HepG2 (cell line): ENCODE data around the gene NFE2. TPM values are rescaled to one million over a fixed set of nuclear protein-coding genes. Genes with fewer than 3 reads are reported as not detected.

Experiments used
- CEBPG ChIP-seq: IDR thresholded peaks from 2 replicates; pipeline ENCODE4 v1.6.1; 2016
- EEA1 ChIP-seq: sonication (generic); formaldehyde crosslinking; IDR thresholded peaks from 2 replicates; pipeline ENCODE4 v1.5.1; 2020; ENCODE audit warnings: mild to moderate bottlenecking, missing genetic modification reagents, borderline replicate concordance
- IRX3 ChIP-seq: sonication (generic); formaldehyde crosslinking; IDR thresholded peaks from 2 replicates; pipeline ENCODE4 v1.8.1; 2023; ENCODE audit warnings: mild to moderate bottlenecking, low read depth, missing genetic modification reagents, borderline replicate concordance
- KDM5B ChIP-seq: sonication (generic); formaldehyde crosslinking; IDR thresholded peaks from 2 replicates; pipeline ENCODE4 v1.4.0; 2020; ENCODE audit warnings: missing genetic modification reagents, mild to moderate bottlenecking, borderline replicate concordance
- KMT2B ChIP-seq: IDR thresholded peaks from 2 replicates; pipeline ENCODE4 v1.6.1; 2016; ENCODE audit warnings: missing genetic modification reagents, missing compliant biosample characterization
- NFAT5 ChIP-seq: sonication (generic); formaldehyde crosslinking; IDR thresholded peaks from 2 replicates; pipeline ENCODE4 v1.4.0; 2020; ENCODE audit warnings: missing genetic modification reagents
- NFE2 ChIP-seq: sonication (generic); formaldehyde crosslinking; IDR thresholded peaks from 2 replicates; pipeline ENCODE4 v1.4.0; 2020; ENCODE audit warnings: missing genetic modification reagents
- RBM22 ChIP-seq: fragments of 200-400 bp; formaldehyde crosslinking; optimal IDR thresholded peaks from 2 replicates; pipeline ENCODE3; 2017; ENCODE audit warnings: mild to moderate bottlenecking, low read length, moderate library complexity
- REST ChIP-seq, 2 experiments: IDR thresholded peaks; 2 replicates each; pipeline ENCODE4 v1.6.1; 2011 to 2012; ENCODE audit warnings: low read length in 2 of 2, borderline replicate concordance in 1 of 2, low read depth in 1 of 2, mild to moderate bottlenecking in 1 of 2, moderate library complexity in 1 of 2
- SIX4 ChIP-seq: sonication (generic); formaldehyde crosslinking; IDR thresholded peaks from 2 replicates; pipeline ENCODE4 v1.4.0; 2020; ENCODE audit warnings: missing genetic modification reagents
- ZNF616 ChIP-seq: sonication (generic); formaldehyde crosslinking; IDR thresholded peaks from 2 replicates; pipeline ENCODE4 v1.5.0; 2020; ENCODE audit warnings: low read depth, mild to moderate bottlenecking, missing genetic modification reagents
- polyA plus RNA-seq, 8 experiments: library from polyadenylated mRNA; depleted of rRNA in 3 of 8; stranded (reverse) in 7 of 8; unstranded in 1 of 8; fragments of >200 nt; fragmentation: Illumina TruSeq in 4 of 8; extraction: Trizol in 4 of 8; gene quantifications; 2 replicates each; pipeline versions ENCODE4 v1.2.1 to v1.2.3, GENCODE V29; 2011 to 2016; ENCODE audit warnings: low read depth in 4 of 8, missing spikeins in 1 of 8, mixed read lengths in 1 of 8; ENCODE audit not compliant: insufficient read depth in 1 of 8
- total RNA-seq, 5 experiments: library from RNA; depleted of rRNA; stranded (reverse); fragments of >200 nt; fragmentation: Illumina TruSeq; extraction: Trizol; gene quantifications; 2 replicates each; pipeline ENCODE4 v1.2.3, GENCODE V29; 2016; ENCODE audit warnings: low read depth in 1 of 5
- TF ChIP-seq, protein P1 (sequence below), 2 experiments: sonication (generic) in 1 of 2; formaldehyde crosslinking in 1 of 2; IDR thresholded peaks; 2 replicates each; pipeline versions ENCODE4 v1.6.1 to v1.9.0; 2014 to 2022; ENCODE audit warnings: antibody characterized with exemption in 1 of 2, borderline replicate concordance in 1 of 2, inconsistent platforms in 1 of 2, low read depth in 1 of 2, missing genetic modification reagents in 1 of 2

Gene NFE2
- total and polyA plus RNA-seq, 2 of the 13 experiments (the other 11 are each of a cell fraction or from before 2014, with no cell fraction given): 4.5 to 7.8 TPM

DNA sequence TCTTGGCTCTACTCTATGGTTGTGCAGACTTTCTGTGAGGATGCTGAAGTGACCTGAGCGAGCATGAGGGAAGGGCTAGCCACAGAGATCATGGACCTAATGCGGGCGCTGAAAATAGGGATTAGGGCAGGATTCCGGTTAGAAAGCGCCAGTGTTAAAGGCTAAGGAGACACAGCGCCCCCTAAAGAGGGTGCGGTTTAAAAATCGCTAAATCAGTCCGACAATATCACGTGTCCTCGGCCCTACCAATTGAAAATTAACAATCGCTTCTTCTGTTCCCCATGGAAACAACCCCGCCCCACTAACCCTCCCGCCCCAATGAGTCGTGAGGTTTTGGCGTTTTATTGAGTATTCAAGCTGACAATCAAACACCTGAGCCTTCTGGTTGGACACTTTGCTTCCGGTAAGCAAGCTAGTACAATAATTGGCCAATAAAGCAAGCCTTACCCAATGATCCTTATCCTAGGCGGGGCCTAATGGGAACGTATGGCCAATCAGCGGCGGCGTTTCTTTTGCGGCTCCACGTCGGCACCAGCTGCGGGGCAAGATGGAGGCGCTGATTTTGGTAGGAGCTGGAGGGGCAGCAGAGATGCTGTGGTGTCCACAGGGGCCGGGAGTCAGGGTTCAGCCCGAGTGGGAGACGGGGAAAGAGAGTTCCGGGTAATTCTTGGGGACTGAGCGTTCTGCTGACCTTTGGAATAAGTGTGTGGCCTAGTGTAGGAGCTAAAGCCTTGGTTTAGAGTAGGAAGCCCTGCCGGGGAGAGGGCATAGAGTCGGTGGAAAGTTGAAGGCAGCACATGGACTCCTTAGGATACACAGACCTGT is 24.0 kb upstream of the NFE2 start, which contains the start of gene COPZ1 (continued):
- TF ChIP-seq REST (IDR thresholded peaks at IDR 0.05; ENCODE audit: borderline replicate concordance in 1 of 2, low read depth in 1 of 2, low read length in 2 of 2) (peak in 1 of 2 experiments; percentile 64; a peak in 1 of 4 replicates), IRX3 (no peak), NFAT5 (CRISPR knock-in tag) (no peak), KDM5B (CRISPR knock-in tag) (0 out of 2 replicates have a peak, but pooled peaks have one; percentile 46), ZNF616 (0 out of 2 replicates have a peak, but pooled peaks have one; percentile 49), KMT2B (CRISPR knock-in tag) (peak; percentile 81), RBM22 (peak; percentile 68), SIX4 (CRISPR knock-in tag) (no peak), NFE2 (CRISPR knock-in tag) (no peak), EEA1 (CRISPR knock-in tag) (no peak; the same call in 1 of the 2 replicates), CEBPG (CRISPR knock-in tag) (0 out of 2 replicates have a peak, but pooled peaks have one; percentile 17)
- TF ChIP-seq, protein P1, sequence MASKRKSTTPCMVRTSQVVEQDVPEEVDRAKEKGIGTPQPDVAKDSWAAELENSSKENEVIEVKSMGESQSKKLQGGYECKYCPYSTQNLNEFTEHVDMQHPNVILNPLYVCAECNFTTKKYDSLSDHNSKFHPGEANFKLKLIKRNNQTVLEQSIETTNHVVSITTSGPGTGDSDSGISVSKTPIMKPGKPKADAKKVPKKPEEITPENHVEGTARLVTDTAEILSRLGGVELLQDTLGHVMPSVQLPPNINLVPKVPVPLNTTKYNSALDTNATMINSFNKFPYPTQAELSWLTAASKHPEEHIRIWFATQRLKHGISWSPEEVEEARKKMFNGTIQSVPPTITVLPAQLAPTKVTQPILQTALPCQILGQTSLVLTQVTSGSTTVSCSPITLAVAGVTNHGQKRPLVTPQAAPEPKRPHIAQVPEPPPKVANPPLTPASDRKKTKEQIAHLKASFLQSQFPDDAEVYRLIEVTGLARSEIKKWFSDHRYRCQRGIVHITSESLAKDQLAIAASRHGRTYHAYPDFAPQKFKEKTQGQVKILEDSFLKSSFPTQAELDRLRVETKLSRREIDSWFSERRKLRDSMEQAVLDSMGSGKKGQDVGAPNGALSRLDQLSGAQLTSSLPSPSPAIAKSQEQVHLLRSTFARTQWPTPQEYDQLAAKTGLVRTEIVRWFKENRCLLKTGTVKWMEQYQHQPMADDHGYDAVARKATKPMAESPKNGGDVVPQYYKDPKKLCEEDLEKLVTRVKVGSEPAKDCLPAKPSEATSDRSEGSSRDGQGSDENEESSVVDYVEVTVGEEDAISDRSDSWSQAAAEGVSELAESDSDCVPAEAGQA (IDR thresholded peaks at IDR 0.05; ENCODE audit: low read depth): peak; percentile 73
- TF ChIP-seq, protein P1 (CRISPR knock-in tag; IDR thresholded peaks at IDR 0.05; ENCODE audit: borderline replicate concordance): no peak
